ENCODE results near the gene TMA7.

The TMA7 gene

GRCh38 chr3:48408823-48409281 is 31.2 kb upstream of the TMA7 start:
- FAIRE-seq (no peak), DNase-seq (ENCODE audit: insufficient read length, low spot score) (no peak)

- DNase-seq (ENCODE audit: insufficient read length, low spot score) (no peak), FAIRE-seq (no peak)
Observed at GRCh38 chr3:48409291-48410201, 30.5 kb upstream of the TMA7 start.

GRCh38 chr3:48410205-48411040 is 29.6 kb upstream of the TMA7 start:
- FAIRE-seq (no peak), DNase-seq (ENCODE audit: insufficient read length, low spot score) (no peak)

- no peak for FAIRE-seq
- DNase-seq (ENCODE audit: insufficient read length, low spot score), result no peak
Observed at GRCh38 chr3:48411041-48411588, 28.9 kb upstream of the TMA7 start.

DNA sequence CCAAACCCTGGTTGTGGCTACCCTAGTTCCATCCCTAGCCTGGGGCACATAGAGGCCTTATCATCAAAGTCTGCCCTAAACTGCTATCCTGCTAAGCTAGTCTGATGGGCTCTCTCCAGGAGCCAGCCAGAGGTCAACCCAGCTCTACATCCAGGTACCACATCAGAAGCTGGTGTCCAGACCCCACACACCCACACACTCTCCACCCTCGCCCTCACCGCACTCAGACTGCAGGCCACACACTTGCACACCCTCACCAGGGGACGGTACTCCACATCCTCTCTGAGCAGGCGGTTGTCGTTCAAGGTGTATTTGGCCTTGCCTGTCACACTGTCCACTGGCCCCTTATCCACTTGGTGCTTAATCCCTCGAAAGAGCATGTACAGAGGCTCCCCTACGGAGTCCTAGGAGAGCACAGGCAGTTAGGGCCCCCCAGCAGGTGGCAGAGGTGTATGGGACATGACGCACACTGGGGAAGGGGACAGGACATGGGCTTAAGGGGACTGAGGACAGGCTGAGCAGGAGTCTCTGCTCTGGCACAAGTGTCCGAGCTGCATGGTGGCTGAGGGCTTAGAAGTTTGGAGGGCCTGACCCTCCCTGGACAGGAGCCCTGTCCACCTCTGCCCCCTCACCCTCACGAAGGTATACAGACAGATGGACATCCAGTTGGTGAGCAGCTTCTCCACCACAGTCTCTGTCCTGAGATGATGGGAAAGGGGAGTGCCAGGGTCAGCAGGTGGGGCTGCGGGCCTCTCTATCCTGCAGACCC is 28.3 kb upstream of the TMA7 start:
- FAIRE-seq, result no peak

DNA sequence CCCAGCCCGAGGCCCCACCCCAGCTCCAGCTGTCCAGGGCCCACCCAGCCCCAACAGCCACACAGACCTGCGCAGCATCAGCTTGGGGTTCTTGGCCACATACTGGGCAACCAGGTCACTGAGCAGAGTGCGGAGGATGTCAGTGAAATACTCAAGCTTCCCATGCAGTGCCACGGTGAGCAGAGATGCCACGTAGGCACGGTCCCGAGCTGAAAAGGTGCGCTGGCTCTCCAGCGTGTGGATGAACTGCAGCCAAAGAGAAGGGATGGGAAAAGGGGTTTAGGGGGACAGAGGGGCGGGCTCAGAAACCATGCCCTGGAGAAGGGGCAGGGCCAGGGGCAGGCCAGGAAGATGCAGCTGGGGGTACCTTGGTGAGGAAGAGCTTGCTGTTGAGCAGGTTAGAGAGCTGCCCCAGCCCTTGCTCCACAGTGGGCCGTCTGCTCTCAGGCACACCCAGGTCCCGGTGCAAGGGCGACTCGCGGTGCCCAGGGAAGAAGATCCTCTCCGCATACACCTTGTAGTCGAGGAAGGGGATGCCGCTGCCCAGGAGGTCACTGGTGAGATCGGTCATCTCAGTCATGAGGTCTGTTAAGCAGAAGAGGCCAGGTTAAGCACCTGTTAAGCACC is 27.6 kb upstream of the TMA7 start:
- DNase-seq (ENCODE audit: insufficient read length, low spot score) (no peak), FAIRE-seq (no peak)

More for the DNA sequence above, 28.3 kb upstream of the TMA7 start:
- DNase-seq (ENCODE audit: insufficient read length, low spot score), result no peak

DNA sequence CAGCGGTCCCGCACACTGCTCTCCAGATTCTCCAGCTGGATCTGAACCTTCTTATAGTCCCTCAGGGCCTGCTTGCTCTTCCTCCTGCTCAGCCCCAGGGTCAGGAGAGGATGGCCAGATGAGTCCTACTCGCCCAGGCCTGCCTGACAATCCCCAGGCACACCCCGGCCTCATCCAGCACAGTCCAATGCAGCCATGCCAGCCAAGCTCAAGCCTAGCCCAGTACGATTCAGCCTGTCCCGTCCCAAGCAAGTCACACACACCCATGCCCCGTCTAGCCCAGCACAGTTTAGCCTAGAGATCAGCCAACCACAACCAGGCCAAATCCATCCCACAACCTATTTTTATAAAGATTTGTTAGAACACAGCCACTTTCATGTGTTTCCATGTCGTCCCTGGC is 27.0 kb upstream of the TMA7 start:
- DNase-seq (ENCODE audit: insufficient read length, low spot score) (no peak), FAIRE-seq (peak; percentile 26)

DNA sequence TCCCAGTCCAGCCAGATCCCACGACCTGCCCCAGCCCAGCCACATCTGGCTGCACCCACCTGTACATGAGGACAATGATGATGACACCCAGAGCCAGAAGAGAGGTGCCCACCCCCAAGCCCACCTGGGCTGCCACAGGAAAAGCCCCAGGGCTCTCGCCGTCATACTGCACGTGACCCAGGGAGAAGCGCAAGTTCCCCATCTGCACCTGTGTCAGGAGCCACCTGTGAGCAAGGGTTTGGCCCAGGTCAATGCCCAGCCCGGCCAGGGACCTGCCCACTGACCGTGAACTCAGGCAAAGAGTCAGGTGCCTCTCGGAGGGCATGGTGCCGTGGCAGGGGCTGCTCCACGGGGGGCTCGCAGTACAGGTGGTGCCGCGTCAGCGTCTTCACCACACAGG is 26.4 kb upstream of the TMA7 start:
- FAIRE-seq, result no peak
- no peak for DNase-seq (ENCODE audit: insufficient read length, low spot score)

DNA sequence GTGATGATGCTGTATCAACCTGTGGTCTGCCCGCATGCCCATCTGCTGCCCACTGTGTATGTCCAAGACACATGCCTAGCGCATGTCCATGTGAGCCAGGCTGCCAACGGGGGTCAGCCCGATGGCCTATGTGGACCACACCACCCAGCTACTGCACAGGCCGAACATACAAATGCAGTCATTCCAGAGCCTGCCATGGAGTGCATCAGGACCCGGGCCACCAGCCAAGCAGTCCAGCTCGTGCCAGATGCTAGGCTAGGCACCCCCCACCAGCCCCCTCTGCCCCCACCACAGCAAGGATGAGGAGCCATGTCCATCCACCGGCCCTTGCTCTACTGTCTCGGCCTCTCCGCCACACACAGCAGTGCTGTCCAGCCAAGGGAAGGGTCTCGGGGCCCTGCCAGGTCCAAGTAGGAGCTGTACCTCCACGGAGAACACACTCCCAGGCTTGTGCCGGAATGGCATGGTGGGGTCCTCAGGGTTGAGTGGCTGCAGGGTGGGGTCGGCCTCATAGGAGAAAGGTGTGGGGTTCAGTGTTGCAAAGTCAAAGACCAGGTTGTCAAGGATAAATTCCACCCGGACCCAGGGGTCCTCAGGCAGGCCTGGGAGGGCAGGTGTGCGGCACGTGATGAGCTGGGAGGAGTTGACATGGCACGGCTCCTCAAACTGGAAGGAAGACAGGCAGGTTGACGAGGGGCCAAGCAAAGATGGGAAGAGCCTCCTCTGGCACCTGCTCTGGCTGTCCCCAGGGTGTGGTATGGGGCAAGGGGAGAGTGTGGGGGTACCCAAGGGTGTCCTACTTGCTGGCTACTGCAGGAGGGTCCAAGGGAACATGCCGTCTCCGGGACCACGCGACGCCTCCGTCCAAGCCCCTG is 25.4 kb upstream of the TMA7 start:
- FAIRE-seq (no peak), DNase-seq (ENCODE audit: insufficient read length, low spot score) (no peak)

GRCh38 chr3:48415251-48415953 is 24.7 kb upstream of the TMA7 start:
- FAIRE-seq (no peak), DNase-seq (ENCODE audit: insufficient read length, low spot score) (no peak)

GRCh38 chr3:48416091-48416505 is 24.0 kb upstream of the TMA7 start:
- DNase-seq (ENCODE audit: insufficient read length, low spot score) (no peak), FAIRE-seq (no peak)

DNA sequence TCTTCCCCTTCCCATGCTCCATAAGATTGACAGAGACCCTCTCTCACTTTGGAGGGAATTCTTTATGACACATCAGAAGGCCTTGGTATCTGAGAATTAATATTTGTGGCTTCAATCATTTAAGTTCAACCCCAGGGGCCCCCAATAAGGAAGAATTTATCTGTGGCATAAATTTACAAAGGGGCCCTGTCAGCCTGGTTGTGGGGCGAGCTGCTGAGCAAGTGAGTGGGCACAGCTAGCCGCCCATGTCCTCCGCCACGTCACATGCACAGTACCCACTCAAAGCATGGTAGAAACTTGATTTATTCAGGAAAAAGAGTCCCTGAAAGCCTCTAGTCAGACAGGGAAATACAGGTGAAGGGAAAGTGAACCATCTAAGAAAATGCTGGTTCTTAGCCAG is 23.5 kb upstream of the TMA7 start:
- FAIRE-seq, result no peak
- no peak for DNase-seq (ENCODE audit: insufficient read length, low spot score)

GRCh38 chr3:48417529-48418108 is 22.4 kb upstream of the TMA7 start:
- no peak for DNase-seq (ENCODE audit: insufficient read length, low spot score)

DNA sequence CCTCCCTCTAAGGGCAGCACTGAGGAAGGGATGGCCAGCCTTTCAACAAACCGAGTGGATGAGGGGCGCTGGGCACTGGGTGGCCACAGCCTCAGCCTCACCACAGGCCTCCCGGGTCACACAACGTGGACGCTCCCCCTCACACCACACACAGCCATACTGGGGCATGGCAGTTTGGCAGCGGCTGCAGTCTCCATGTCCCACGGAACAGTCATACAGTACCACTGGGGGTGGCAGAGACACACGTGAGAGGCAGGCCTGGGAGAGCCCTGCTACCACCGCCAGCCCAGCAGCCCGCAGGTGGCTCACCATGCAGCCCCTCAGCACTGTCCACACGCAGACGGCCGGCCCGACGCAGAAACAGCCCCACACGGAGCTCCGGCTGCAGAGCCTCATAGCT is 21.9 kb upstream of the TMA7 start:
- DNase-seq (ENCODE audit: insufficient read length, low spot score) (no peak), FAIRE-seq (no peak)

More at GRCh38 chr3:48417529-48418108, 22.4 kb upstream of the TMA7 start:
- no peak for FAIRE-seq

- FAIRE-seq (no peak), DNase-seq (ENCODE audit: insufficient read length, low spot score) (no peak)
Observed at GRCh38 chr3:48418651-48419050, 21.4 kb upstream of the TMA7 start.

DNA sequence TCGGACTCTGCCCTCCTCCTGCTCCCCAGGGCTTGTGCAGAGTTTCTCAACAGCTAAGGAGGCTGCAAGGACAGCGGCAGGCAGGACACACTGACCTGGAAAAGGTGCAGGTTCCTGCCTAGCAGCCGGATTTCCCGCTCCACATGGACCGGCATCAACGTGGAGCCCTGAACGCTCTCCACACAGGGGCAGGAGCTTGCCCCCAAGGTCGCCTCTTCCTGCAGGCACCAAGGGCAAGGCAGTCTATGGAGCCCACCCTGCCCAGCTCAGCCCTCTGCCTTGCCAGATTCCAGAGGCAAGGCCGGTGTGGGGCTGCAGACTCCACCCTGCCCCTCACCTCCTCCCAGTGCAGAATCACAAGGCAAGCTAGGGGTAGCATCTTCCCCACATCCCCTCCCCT is 20.9 kb upstream of the TMA7 start:
- DNase-seq (ENCODE audit: insufficient read length, low spot score) (no peak), FAIRE-seq (no peak)

- DNase-seq (ENCODE audit: insufficient read length, low spot score), result no peak
- no peak for FAIRE-seq
Observed at GRCh38 chr3:48419597-48419996, 20.5 kb upstream of the TMA7 start.

GRCh38 chr3:48420561-48420960 is 19.5 kb upstream of the TMA7 start:
- FAIRE-seq, result no peak
- no peak for DNase-seq (ENCODE audit: insufficient read length, low spot score)
